SK-N-MC (cell line): ENCODE measurements around the gene PHPT1.

ENCODE experiments used
- EZH2 ChIP-seq: fragments of 200-600 bp; sonication (generic); IDR thresholded peaks from one replicate; pipeline ENCODE4 v1.6.1; 2017; ENCODE audit warnings: antibody characterized with exemption
- FOXP2 ChIP-seq: optimal IDR thresholded peaks from 2 replicates; pipeline ENCODE3; 2011; ENCODE audit warnings: mild to moderate bottlenecking, moderate library complexity; ENCODE audit not compliant: insufficient read depth; ENCODE audit errors: extremely low read length, control extremely low read depth
- POLR2AphosphoS5 ChIP-seq: IDR thresholded peaks from 2 replicates; pipeline ENCODE4 v1.6.1; 2012; ENCODE audit warnings: mild to moderate bottlenecking, low read depth, low read length, borderline replicate concordance

GRCh38 chr9:136835932-136836904 lies 13.0 kb upstream of the PHPT1 start:
- no peak for TF ChIP-seq POLR2AphosphoS5
- TF ChIP-seq EZH2, result no peak
- no peak for TF ChIP-seq FOXP2
